G401 (cell line): ENCODE measurements around the gene PAX7. TPM values are rescaled to one million over a fixed set of nuclear protein-coding genes. Genes with fewer than 3 reads are reported as not detected.

ENCODE experiments used
- DNase-seq: peaks from one replicate; pipeline ENCODE4 v3.0.0-alpha.2; 2015; ENCODE audit warnings: low spot score
- in situ Hi-C: cut with HindIII; loops from 2 replicates; pipeline ENCODE4 v1.10.0; 2016; ENCODE audit warnings: low sequenced_read_pairs, mixed read lengths
- total RNA-seq: library from RNA; depleted of rRNA; stranded (reverse); fragments of >200 nt; shearing (Covaris generic); gene quantifications from 2 replicates; pipeline ENCODE4 v1.2.3, GENCODE V29; 2014

PAX7 gene
- total RNA-seq, 1 experiment from 2014 or later, result not detected

GRCh38 chr1:18768086-18768485 is 137.4 kb downstream of the PAX7 start:
- no peak for DNase-seq
- in situ Hi-C loops, result no loop called here

DNA sequence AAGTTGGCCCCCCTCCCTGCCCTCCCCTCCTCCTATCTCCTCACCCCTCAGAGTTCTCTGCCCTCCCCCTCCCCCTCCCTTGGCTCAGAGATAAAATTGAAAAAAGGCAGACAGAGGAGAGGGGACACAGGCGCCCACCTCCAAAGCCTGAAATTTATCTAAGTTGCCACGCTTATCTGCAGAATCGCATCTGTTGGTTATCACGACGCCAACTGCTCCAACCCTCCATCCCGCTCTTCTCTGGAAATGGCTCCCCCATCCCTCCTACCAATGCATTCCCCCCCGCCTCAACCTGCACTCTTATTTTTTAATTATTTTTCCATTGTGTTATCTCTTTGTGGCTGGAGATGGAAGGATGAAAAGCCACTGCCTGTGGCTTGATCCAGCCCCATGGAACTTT is 138.5 kb downstream of the PAX7 start:
- in situ Hi-C loops, result no loop called here
- DNase-seq, result no peak

DNA sequence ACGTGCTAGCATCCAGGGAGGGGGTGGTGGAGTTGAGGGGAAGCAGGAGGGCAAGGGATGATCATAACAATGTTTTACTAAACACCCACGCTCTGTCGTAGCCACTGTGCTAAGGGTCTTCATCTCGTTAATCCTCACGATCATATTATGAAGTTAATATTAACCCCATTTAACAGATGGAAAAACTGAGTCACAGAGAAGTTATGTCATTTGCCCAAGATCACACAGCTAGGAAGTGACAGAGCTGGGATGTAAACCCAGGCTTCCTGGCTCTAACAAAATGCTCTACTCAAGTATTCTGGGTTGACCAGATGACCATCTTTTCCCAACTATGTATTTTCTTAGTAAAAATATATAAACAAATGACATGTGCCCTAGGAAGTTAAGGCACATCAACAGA is 140.2 kb downstream of the PAX7 start:
- in situ Hi-C loops, result no loop called here
- no peak for DNase-seq

DNA sequence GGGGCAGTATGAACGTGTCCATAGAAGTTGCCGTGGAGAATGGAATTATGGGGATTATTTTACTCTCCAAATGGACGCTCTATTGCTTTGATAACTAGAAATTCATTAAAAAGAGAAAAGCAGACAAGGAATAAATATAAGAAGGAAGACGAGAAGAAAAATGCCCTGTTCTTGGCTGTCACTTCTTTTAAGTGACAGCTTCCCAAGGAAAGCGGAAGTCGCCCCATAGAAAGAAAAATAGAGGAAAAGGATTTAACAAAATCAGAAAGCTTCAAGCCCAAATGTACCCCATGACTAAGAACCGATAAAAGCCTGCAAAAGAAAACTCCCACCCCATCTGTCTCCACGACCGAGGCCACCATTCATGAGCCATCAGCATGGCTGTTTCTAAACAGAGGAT is 143.1 kb downstream of the PAX7 start:
- in situ Hi-C loops, result no loop called here
- no peak for DNase-seq

GRCh38 chr1:18775341-18775740 is 144.7 kb downstream of the PAX7 start:
- no peak for DNase-seq
- in situ Hi-C loops, result no loop called here

DNA sequence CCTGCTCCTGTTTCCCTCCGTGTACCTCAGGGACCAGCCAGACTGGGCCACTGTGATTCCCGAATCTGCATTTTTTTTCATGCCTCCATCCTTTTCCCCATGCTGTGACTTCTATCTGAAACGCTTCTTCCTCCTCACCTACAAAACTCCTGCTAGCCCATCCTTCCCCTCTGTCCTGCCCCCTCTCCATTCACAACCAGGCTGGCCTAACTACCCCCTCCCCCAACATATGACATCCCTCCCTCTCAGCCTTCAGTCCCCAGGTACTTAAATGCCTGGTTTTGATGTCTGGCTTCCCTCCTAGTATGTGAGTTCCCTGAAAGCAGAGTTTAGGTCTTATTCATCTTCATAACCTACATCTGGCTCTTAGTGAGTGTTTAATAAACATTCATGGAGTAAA is 146.1 kb downstream of the PAX7 start:
- in situ Hi-C loops, result no loop called here

DNA sequence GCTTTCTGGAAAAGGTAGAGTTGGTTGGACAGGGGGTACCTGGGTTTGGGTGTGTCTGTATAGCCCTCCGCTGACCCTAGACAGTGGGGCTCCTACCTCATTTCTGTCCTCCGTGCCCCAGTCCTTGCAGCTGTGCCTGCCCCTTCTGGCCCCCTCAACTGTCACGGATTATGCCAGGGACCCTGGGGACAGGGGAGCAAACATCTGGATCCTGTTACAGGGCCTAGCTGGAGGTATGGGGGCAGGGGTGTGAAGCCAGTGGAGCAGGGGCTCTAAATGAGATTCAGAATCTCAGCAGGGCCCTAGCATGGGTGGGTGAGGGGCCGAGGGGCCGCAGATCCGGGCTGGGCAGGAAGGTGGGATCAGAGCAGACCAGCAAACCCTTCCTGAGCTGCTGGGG is 147.8 kb downstream of the PAX7 start:
- DNase-seq, result no peak
- in situ Hi-C loops, result no loop called here

More for the DNA sequence above, 146.1 kb downstream of the PAX7 start:
- DNase-seq, result no peak

DNA sequence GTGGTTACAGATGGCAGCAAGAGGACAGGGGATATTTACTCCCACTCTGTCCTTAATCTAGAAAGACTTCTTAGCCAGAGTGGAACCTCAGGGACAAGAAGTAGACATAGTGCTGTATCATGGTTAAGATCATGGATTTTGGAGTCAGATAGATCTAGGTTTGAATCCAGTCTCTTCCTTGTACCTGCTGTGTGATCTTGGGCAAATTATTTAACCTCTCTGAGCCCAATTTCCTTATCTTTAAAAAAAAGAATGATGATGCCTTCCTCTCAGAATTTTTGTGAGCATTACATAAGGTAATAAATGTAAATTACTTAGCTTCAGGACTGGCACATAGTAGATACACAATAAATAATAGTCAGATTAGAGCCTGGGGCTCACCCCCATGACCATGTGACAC is 150.4 kb downstream of the PAX7 start:
- no peak for DNase-seq
- in situ Hi-C loops, result no loop called here

GRCh38 chr1:18783705-18784481 is 153.2 kb downstream of the PAX7 start:
- peak; percentile 28 for DNase-seq
- in situ Hi-C loops, result no loop called here

- no peak for DNase-seq
- in situ Hi-C loops, result no loop called here
Measured at GRCh38 chr1:18784482-18784831, 153.8 kb downstream of the PAX7 start.

- in situ Hi-C loops, result no loop called here
- no peak for DNase-seq
Measured at GRCh38 chr1:18786149-18786548, 155.5 kb downstream of the PAX7 start.

DNA sequence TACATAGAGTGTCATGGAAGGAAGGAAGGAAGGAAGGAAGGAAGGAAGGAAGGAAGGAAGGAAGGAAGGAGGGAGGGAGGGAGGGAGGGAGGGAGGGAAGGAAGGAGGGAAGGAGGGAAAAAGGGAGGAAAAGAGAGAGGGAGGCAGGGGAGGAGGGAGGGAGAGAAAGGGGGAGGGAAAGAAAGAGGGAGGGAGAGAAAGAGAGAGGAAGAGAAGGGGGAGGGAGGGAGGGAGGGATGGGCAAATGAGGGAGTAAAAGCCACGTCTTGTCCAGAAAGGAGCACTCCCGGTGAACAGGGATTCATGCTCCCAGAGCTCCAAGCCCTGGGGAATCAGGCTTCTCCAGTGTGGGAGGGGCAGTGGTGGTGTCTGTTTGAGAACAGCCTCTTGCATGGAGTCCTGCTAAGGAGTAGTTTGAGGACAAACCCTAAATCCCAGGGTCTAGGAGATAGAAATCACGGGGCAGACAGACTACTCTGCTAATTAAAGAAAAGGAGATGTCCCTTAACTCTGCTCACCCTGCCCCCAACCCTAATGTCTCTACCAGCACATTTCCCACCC is 157.3 kb downstream of the PAX7 start:
- in situ Hi-C loops, result no loop called here
- DNase-seq, result no peak

DNA sequence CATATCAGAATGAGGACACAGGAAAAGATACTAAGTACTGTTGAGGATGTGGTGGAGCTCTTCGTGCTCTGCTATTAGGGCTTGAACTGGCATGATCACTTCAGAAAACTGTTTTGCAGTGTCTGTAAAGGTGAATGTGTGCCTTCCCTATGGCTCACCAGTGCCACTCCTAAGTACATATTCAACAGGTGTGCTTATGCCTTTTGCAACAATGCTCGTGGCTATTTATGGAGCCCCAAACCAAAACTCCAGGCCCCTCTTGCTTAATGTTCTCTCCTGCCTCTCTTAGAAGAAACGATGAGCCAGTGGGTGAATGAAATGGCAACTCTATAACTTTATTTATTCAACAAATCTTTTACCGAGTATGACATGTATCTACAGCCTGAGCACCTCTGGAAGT is 158.6 kb downstream of the PAX7 start:
- DNase-seq, result no peak
- in situ Hi-C loops, result no loop called here

- DNase-seq, result no peak
- in situ Hi-C loops, result no loop called here
Measured at GRCh38 chr1:18792747-18793146, 162.1 kb downstream of the PAX7 start.

DNA sequence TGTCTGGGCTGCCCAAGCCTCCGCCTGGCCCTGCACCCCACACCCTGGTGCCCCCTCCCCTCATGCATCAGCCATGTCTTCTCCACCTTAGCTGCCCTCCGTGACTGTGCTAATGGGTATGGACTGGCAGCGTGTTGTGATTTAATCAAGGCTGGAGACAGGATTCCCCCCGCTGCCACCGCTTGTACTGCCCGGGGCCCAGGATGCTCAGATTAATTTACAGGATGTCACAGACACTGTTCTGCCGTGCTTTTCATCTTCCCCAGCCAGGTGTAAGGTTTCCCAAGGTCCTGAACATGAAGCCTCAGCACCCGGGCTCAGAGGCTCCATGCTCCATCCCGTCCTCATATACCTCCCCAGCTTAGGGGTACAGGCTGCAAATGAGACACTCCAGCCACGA is 162.5 kb downstream of the PAX7 start:
- no peak for DNase-seq
- in situ Hi-C loops, result no loop called here

DNA sequence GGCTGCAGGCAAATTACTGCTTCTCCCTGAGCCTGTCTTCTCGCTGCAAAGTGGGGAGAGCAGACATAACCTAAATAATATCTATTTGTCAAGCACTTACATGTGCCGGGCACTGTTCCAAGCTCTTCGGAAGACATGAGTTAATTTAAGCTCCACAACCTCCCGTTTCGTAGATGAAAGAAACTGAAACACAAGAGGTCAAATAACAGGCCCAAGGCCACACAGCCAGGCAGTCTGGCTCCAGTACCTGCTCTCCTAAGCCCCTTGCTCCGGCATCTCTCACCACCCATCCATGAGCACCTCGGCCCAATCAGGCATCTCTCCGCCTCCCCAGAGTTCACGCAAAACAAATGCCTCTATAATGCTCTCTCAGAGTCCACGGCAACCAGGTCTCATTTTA is 163.4 kb downstream of the PAX7 start:
- in situ Hi-C loops, result no loop called here
- DNase-seq, result no peak

DNA sequence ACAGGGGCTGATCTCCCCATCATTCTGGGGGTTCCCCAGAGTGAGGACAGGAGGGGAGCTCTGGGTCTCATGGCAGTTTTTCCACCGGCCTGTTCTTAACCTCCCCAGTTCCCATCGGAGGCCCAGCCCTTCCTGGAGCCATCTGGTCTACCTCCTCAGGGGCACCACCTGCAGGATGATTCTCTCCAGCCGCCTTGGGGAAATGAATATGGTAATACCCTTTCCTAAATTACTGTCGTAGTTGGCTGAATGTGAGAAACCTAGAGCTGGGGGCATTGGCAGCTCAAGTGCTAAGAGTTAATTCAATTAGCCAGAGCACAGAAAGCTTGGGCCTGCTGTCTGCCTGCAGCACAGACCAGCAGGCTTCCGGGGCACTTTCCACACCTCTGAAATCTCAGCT is 163.9 kb downstream of the PAX7 start:
- peak; percentile 5 for DNase-seq
- in situ Hi-C loops, result no loop called here

GRCh38 chr1:18795002-18795689 is 164.5 kb downstream of the PAX7 start:
- in situ Hi-C loops, result no loop called here
- no peak for DNase-seq

DNA sequence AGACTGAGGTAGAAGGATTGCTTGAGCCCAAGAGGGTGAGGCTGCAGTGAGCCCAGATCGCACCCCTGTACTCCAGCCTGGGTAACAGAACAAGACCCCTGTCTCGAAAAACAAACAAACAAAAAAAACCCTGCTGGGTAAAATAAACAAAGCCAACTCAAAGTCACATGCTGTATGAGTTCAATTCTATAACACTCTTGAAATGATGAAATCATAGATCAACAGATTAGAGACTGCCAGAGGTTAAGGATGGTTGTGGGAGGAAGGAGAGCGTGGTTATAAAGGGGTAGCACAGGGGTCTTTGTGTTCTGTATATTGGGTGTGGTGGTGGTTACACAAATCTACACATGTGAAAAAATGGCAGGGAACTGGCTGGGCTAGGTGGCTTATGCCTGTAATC is 166.3 kb downstream of the PAX7 start:
- in situ Hi-C loops, result no loop called here
- DNase-seq, result no peak
